BLaER1 treated with 17β-estradiol and CSF1 and Interleukin-3, amounts not matched to agents 10 nM and 100 nM (cell line): ENCODE data around the gene OMG.
A peak's percentile ranks its signal among the peaks of the same experiment; 100 is the strongest.

Experiments used
- H3K27ac ChIP-seq, 11 experiments: shearing (Covaris generic); formaldehyde crosslinking; 2 replicates each; pipeline ENCODE4 v1.8.1; 2022
- H3K27me3 ChIP-seq, 11 experiments: shearing (Covaris generic); formaldehyde crosslinking; 2 replicates each; pipeline ENCODE4 v1.8.1; 2022
- H3K36me3 ChIP-seq, 11 experiments: shearing (Covaris generic); formaldehyde crosslinking; 2 replicates each; pipeline ENCODE4 v1.8.1; 2022
- H3K4me1 ChIP-seq, 10 experiments: shearing (Covaris generic); formaldehyde crosslinking; 2 replicates each; pipeline ENCODE4 v1.8.1; 2022
- H3K4me2 ChIP-seq, 11 experiments: shearing (Covaris generic); formaldehyde crosslinking; 2 replicates each; pipeline ENCODE4 v1.8.1; 2022
- H3K4me3 ChIP-seq, 10 experiments: shearing (Covaris generic); formaldehyde crosslinking; 2 replicates each; pipeline ENCODE4 v1.8.1; 2022
- H3K9ac ChIP-seq, 11 experiments: shearing (Covaris generic); formaldehyde crosslinking; 2 replicates each; pipeline ENCODE4 v1.8.1; 2022
- H3K9me3 ChIP-seq, 11 experiments: shearing (Covaris generic); formaldehyde crosslinking; replicated peaks in 1 of 11; 2 replicates each; pipeline ENCODE4 v1.8.1; 2022
- H4K20me1 ChIP-seq, 11 experiments: shearing (Covaris generic); formaldehyde crosslinking; 2 replicates each; pipeline ENCODE4 v1.8.1; 2022
- Cebpa-rat ChIP-seq, 11 experiments: shearing (Covaris generic); IDR thresholded peaks; 2 replicates each; pipeline ENCODE4 v1.8.1; 2022

Gene OMG

DNA sequence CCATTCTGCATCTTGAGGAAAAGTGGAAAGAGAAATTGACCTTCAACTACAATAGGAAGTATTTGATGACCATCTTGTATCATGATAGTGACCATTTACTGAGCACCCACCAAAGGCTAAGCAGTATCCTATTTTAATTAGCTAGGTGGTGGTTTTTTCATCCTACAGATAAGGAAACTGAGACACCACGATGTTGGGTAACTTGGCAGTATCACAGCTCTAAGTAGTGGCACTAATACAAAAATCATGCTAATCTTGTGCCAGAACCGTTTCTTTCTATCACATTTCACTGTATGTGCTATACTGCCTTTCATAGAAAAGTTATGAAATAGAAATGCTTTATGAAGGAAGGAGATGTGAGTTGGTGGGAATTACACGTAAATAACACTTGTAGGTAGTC, 14.5 kb upstream of the OMG start:
- Histone ChIP-seq H3K27me3 (no peaks in the 10 kb centered on the region), H3K27ac (peak overlapping the region; percentile 89 to 99 (median 96)), H3K9ac (peak overlapping the region; percentile 76 to 93 (median 83)), H3K36me3 (peaks cover 18 to 51% (median 28%) of the 10 kb centered on the region in 11 experiments; a peak in 21 of 22 replicates), H3K9me3 (peaks cover 0 to 33% (median 19%) of the 10 kb centered on the region in 11 experiments; a peak in 16 of 22 replicates), H3K4me1 (peaks cover 45 to 74% (median 62%) of the 10 kb centered on the region in 10 experiments), H3K4me3 (peak overlapping the region; percentile 60 to 89 (median 66)), H4K20me1 (peaks cover 0 to 20% (median 7%) of the 10 kb centered on the region in 11 experiments; a peak in 10 of 22 replicates), H3K4me2 (peak overlapping the region; percentile 80 to 97 (median 90))
- no peak for TF ChIP-seq Cebpa-rat (IDR thresholded peaks at IDR 0.05)

DNA sequence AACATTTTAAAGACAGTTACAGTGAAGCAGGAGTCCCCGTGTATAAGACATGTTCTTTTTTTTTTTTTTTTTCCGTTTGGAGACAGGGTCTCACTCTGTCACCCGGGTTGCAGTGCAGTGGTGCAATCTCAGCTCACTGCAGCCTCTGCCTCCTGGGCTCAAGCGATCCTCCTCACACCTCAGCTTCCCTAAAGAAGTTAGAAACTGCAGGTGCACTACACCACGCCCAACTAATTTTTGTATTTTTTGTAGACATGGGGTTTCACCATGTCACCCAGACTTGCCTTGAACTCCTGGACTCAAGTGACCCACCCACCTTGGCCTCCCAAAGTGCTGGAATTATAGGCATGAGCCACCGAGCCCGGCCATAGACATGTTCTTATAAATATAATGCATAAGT, 13.8 kb upstream of the OMG start:
- peak in 1 of 11 experiments; percentile 58; a peak in 2 of 22 replicates for TF ChIP-seq Cebpa-rat (IDR thresholded peaks at IDR 0.05)
- H3K27ac ChIP-seq: peak overlapping the region; percentile 89 to 99 (median 96)
- peaks cover 22 to 51% (median 30%) of the 10 kb centered on the region in 11 experiments; a peak in 21 of 22 replicates for H3K36me3 ChIP-seq
- H3K4me1 ChIP-seq: peaks cover 43 to 68% (median 58%) of the 10 kb centered on the region in 10 experiments
- peak overlapping the region; percentile 80 to 97 (median 90) for H3K4me2 ChIP-seq
- no peaks in the 10 kb centered on the region for H3K27me3 ChIP-seq
- peaks cover 0 to 26% (median 10%) of the 10 kb centered on the region in 11 experiments; a peak in 10 of 22 replicates for H4K20me1 ChIP-seq
- peak overlapping the region; percentile 60 to 89 (median 66) for H3K4me3 ChIP-seq
- H3K9me3 ChIP-seq: peaks cover 0 to 36% (median 23%) of the 10 kb centered on the region in 11 experiments; a peak in 17 of 22 replicates
- H3K9ac ChIP-seq: peak overlapping the region; percentile 76 to 93 (median 83)

GRCh38 chr17:31310260-31310659, 13.2 kb upstream of the OMG start:
- H3K4me2 ChIP-seq: peak overlapping the region; percentile 80 to 97 (median 90)
- H3K27ac ChIP-seq: peak overlapping the region; percentile 89 to 99 (median 96)
- peaks cover 26 to 51% (median 32%) of the 10 kb centered on the region in 11 experiments for H3K36me3 ChIP-seq
- no peak for TF ChIP-seq Cebpa-rat (IDR thresholded peaks at IDR 0.05)
- H3K27me3 ChIP-seq: no peaks in the 10 kb centered on the region
- peaks cover 0 to 36% (median 25%) of the 10 kb centered on the region in 11 experiments; a peak in 19 of 22 replicates for H3K9me3 ChIP-seq
- H4K20me1 ChIP-seq: peaks cover 0 to 32% (median 16%) of the 10 kb centered on the region in 11 experiments; a peak in 12 of 22 replicates
- peak overlapping the region; percentile 60 to 89 (median 66) for H3K4me3 ChIP-seq
- H3K9ac ChIP-seq: peak overlapping the region; percentile 76 to 93 (median 83)
- H3K4me1 ChIP-seq: peaks cover 39 to 62% (median 54%) of the 10 kb centered on the region in 10 experiments

DNA sequence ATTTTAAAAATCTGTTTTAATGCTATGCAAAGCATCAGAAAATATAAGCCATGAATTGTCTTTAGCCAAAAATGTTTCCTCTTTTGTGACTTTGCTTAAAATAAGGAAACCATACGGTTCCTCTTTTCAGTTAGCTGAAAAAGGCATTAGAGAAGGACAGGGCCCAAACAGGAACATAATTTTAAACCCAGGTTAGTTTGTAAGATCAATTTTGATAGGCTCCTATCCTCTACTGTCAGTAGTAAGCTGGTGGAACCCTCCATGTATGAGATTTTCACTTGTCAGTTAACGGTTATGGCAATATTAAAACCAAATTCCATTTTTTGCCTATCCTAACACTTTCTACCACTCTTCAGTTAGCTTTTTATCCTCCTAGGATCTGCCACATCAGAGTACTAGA, 12.5 kb upstream of the OMG start:
- Histone ChIP-seq H3K27me3 (no peaks in the 10 kb centered on the region), H3K9me3 (peaks cover 0 to 36% (median 27%) of the 10 kb centered on the region in 11 experiments; a peak in 19 of 22 replicates), H3K4me2 (peak overlapping the region; percentile 80 to 97 (median 90)), H3K36me3 (peaks cover 33 to 51% (median 38%) of the 10 kb centered on the region in 11 experiments), H4K20me1 (peaks cover 0 to 39% (median 23%) of the 10 kb centered on the region in 11 experiments; a peak in 12 of 22 replicates), H3K9ac (peak overlapping the region; percentile 76 to 93 (median 83)), H3K27ac (peak overlapping the region; percentile 89 to 99 (median 96)), H3K4me1 (peaks cover 36 to 55% (median 49%) of the 10 kb centered on the region in 10 experiments), H3K4me3 (peak overlapping the region; percentile 60 to 89 (median 66); a peak in 19 of 20 replicates)
- no peak for TF ChIP-seq Cebpa-rat (IDR thresholded peaks at IDR 0.05)

DNA sequence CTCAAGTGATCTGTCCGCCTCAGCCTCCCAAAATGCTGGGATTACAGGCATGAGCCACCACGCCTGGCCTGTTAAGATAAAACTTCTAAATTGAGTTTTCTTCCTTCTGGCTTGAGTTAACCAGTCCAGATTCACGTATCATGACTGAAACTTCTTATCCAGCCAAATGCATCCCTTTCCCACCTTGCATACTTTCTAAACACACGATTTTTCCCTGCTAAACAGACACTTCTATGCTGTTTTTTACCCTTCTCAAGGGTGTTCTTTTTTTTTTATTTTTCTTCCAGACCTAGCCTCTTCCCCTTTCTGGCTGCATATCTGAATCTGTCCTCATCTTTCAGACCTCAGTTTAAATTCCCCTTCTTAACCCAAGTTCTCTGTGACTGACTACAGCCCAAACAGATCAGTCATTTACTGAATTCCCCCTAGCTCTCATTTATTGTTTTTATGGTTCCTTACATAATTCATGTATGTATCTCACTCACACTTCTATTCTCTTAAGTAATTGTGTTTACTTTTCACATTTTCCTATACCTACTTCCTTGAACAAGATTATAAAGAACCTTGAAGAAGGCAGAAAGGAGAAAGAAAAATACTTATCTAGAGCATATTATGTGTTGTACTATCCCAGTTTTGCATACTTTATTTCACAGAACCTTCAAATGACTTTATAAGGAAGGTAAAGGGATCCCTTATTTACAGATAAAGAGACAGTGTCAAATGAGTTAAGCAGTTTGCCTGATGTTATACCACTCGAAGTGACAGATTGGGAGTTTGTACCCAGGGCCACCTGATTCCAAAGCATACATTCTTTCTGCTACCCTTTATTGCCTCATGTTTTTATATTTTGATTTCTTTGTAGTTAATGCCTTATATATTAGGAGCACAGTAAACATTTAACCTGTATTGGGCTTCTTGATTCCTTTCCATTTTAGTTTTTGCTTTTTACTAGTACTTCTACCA, 11.6 kb upstream of the OMG start:
- TF ChIP-seq Cebpa-rat (IDR thresholded peaks at IDR 0.05): no peak
- H3K4me1 ChIP-seq: peaks cover 33 to 54% (median 48%) of the 10 kb centered on the region in 10 experiments
- peak overlapping the region; percentile 37 to 89 (median 66); a peak in 17 of 20 replicates for H3K4me3 ChIP-seq
- H3K36me3 ChIP-seq: peaks cover 39 to 59% (median 47%) of the 10 kb centered on the region in 11 experiments
- no peaks in the 10 kb centered on the region for H3K27me3 ChIP-seq
- peaks cover 0 to 48% (median 24%) of the 10 kb centered on the region in 11 experiments; a peak in 12 of 22 replicates for H4K20me1 ChIP-seq
- H3K9ac ChIP-seq: peak overlapping the region; percentile 76 to 93 (median 83); a peak in 21 of 22 replicates
- peak overlapping the region; percentile 89 to 99 (median 96); a peak in 21 of 22 replicates for H3K27ac ChIP-seq
- H3K9me3 ChIP-seq: peaks cover 0 to 40% (median 31%) of the 10 kb centered on the region in 11 experiments; a peak in 19 of 22 replicates
- H3K4me2 ChIP-seq: peak overlapping the region; percentile 80 to 97 (median 90)

DNA sequence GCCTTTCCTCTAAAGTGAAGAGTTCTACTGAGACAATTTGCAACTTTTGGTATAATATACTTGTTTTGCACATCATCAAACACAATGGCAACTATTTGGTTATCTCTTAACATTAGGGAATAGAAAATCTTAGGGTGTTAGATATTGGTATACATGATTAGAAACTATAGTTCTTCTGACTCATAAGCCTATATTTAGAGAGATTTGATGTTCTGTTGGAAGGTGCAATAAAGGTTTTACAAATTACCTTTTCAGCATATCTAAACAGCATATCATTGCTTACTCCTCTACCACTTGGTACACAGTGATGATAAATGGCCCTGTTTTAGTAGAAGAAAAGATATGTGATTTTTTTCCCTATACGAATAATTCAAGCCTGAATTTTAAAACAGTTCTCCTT, 10.6 kb upstream of the OMG start:
- peaks cover 33 to 54% (median 48%) of the 10 kb centered on the region in 10 experiments for H3K4me1 ChIP-seq
- peak overlapping the region; percentile 80 to 97 (median 90); a peak in 20 of 22 replicates for H3K4me2 ChIP-seq
- peak overlapping the region in 3 of 10 experiments; percentile 70 to 89 (median 75); a peak in 4 of 20 replicates for H3K4me3 ChIP-seq
- H3K27ac ChIP-seq: peak overlapping the region in 8 of 11 experiments; percentile 91 to 99 (median 97); a peak in 14 of 22 replicates
- peak overlapping the region in 5 of 11 experiments; percentile 76 to 93 (median 87); a peak in 7 of 22 replicates for H3K9ac ChIP-seq
- no peaks in the 10 kb centered on the region for H3K27me3 ChIP-seq
- H3K9me3 ChIP-seq: peaks cover 0 to 43% (median 33%) of the 10 kb centered on the region in 11 experiments; a peak in 19 of 22 replicates
- peaks cover 0 to 58% (median 24%) of the 10 kb centered on the region in 11 experiments; a peak in 12 of 22 replicates for H4K20me1 ChIP-seq
- no peak for TF ChIP-seq Cebpa-rat (IDR thresholded peaks at IDR 0.05)
- H3K36me3 ChIP-seq: peaks cover 49 to 70% (median 57%) of the 10 kb centered on the region in 11 experiments

- peaks cover 0 to 11% (median 7%) of the 10 kb centered on the region in 10 experiments; a peak in 11 of 20 replicates for H3K4me1 ChIP-seq
- peaks cover 0 to 18% (median 14%) of the 10 kb centered on the region in 11 experiments; a peak in 17 of 22 replicates for H3K9me3 ChIP-seq
- no peak overlapping the region for H3K4me2 ChIP-seq
- H4K20me1 ChIP-seq: peaks cover 0 to 43% (median 4%) of the 10 kb centered on the region in 11 experiments; a peak in 10 of 22 replicates
- H3K4me3 ChIP-seq: no peak overlapping the region
- no peaks in the 10 kb centered on the region for H3K27me3 ChIP-seq
- no peak for TF ChIP-seq Cebpa-rat (IDR thresholded peaks at IDR 0.05)
- no peak overlapping the region for H3K9ac ChIP-seq
- H3K36me3 ChIP-seq: peaks cover 19 to 55% (median 28%) of the 10 kb centered on the region in 11 experiments
- no peak overlapping the region for H3K27ac ChIP-seq
These were observed 2.6 kb upstream of the OMG start for GRCh38 chr17:31299624-31300023.

- peaks cover 0 to 47% (median 6%) of the 10 kb centered on the region in 11 experiments; a peak in 14 of 22 replicates for H3K36me3 ChIP-seq
- H3K4me1 ChIP-seq: peaks cover 0 to 20% (median 11%) of the 10 kb centered on the region in 10 experiments; a peak in 11 of 20 replicates
- H3K9me3 ChIP-seq: no peaks in the 10 kb centered on the region
- no peak for TF ChIP-seq Cebpa-rat (IDR thresholded peaks at IDR 0.05)
- H3K9ac ChIP-seq: no peak overlapping the region
- H3K4me3 ChIP-seq: no peak overlapping the region
- no peak overlapping the region for H3K27ac ChIP-seq
- H4K20me1 ChIP-seq: peaks cover 0 to 8% (median 0%) of the 10 kb centered on the region in 11 experiments; a peak in 4 of 22 replicates
- H3K27me3 ChIP-seq: no peaks in the 10 kb centered on the region
- H3K4me2 ChIP-seq: no peak overlapping the region
These were observed 897 bp downstream of the OMG start for GRCh38 chr17:31296142-31296541.
